Body of pancreas (tissue), 4 donors: ENCODE data around the gene NFATC2.

ENCODE experiments used
- POLR2A ChIP-seq, 3 donors: fragments of 450-650 bp; IDR thresholded peaks; one replicate each; pipeline ENCODE4 v1.6.1; 2016; ENCODE audit warnings: antibody characterized with exemption in 3 of 3, mild to moderate bottlenecking in 2 of 3
- TF ChIP-seq, protein P1 (sequence below), 7 experiments: fragments of 450-650 bp in 4 of 7; fragments of 200-600 bp in 3 of 7; sonication (generic) in 3 of 7; IDR thresholded peaks; one replicate each; pipeline ENCODE4 v1.5.1; 2016 to 2019; ENCODE audit warnings: antibody characterized with exemption in 7 of 7

GRCh38 chr20:51419231-51419630, 123.3 kb downstream of the NFATC2 start:
- TF ChIP-seq, protein P1, sequence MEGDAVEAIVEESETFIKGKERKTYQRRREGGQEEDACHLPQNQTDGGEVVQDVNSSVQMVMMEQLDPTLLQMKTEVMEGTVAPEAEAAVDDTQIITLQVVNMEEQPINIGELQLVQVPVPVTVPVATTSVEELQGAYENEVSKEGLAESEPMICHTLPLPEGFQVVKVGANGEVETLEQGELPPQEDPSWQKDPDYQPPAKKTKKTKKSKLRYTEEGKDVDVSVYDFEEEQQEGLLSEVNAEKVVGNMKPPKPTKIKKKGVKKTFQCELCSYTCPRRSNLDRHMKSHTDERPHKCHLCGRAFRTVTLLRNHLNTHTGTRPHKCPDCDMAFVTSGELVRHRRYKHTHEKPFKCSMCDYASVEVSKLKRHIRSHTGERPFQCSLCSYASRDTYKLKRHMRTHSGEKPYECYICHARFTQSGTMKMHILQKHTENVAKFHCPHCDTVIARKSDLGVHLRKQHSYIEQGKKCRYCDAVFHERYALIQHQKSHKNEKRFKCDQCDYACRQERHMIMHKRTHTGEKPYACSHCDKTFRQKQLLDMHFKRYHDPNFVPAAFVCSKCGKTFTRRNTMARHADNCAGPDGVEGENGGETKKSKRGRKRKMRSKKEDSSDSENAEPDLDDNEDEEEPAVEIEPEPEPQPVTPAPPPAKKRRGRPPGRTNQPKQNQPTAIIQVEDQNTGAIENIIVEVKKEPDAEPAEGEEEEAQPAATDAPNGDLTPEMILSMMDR (IDR thresholded peaks at IDR 0.05) = no peak
- TF ChIP-seq POLR2A (IDR thresholded peaks at IDR 0.05) = no peak
